Kidney (tissue), 14 donors: ENCODE data around the gene PPP1R13L. TPM values are rescaled to one million over a fixed set of nuclear protein-coding genes. Genes with fewer than 3 reads are reported as not detected.

Experiments
- DNase-seq, 5 donors: peaks; one replicate each; pipeline ENCODE4 v3.0.0-alpha.2; 2013 to 2020
- FAIRE-seq: peaks from 2 replicates; lab custom pipeline; 2012; peaks lifted over from hg19 to GRCh38; lab: Jason Lieb, UNC
- H3K27ac ChIP-seq, 2 donors: one replicate each; pipeline ENCODE4 v1.7.0; 2013; ENCODE audit warnings: low read depth in 2 of 2, low read length in 2 of 2, inconsistent platforms in 1 of 2
- H3K27me3 ChIP-seq: one replicate; pipeline ENCODE4 v1.7.1; 2013; ENCODE audit warnings: low read length, inconsistent platforms; ENCODE audit not compliant: control insufficient read depth, insufficient read depth
- H3K36me3 ChIP-seq, 3 donors: one replicate each; pipeline versions ENCODE4 v1.7.0 to v1.7.1; 2013; ENCODE audit warnings: low read length in 3 of 3, control low read depth in 1 of 3, inconsistent platforms in 1 of 3; ENCODE audit not compliant: insufficient read depth in 3 of 3, control insufficient read depth in 2 of 3
- H3K4me1 ChIP-seq, 3 donors: one replicate each; pipeline versions ENCODE4 v1.7.0 to v1.7.1; 2013; ENCODE audit warnings: low read length in 3 of 3, inconsistent platforms in 1 of 3, low read depth in 1 of 3; ENCODE audit not compliant: control insufficient read depth in 2 of 3, insufficient read depth in 2 of 3
- H3K4me3 ChIP-seq, 3 donors: one replicate each; pipeline versions ENCODE4 v1.7.0 to v1.8.1; 2013; ENCODE audit warnings: low read length in 3 of 3, control low read depth in 1 of 3, inconsistent platforms in 1 of 3
- H3K9ac ChIP-seq, 3 donors: one replicate each; pipeline versions ENCODE4 v1.7.0 to v1.7.1; 2013; ENCODE audit warnings: low read length in 3 of 3, control low read depth in 1 of 3, inconsistent platforms in 1 of 3
- H3K9me3 ChIP-seq, 3 donors: one replicate each; pipeline versions ENCODE4 v1.7.0 to v1.7.1; 2013; ENCODE audit warnings: low read length in 3 of 3, control low read depth in 1 of 3, inconsistent platforms in 1 of 3; ENCODE audit not compliant: control insufficient read depth in 2 of 3, insufficient read depth in 1 of 3
- intact Hi-C: fragments of 100-400 bp; cut with DNase I; formaldehyde crosslinking; loops from one replicate; pipeline ENCODE4 v1.11.1; 2022
- polyA plus RNA-seq: library from polyadenylated mRNA; stranded (reverse); fragments of 350-450 nt; fragmentation: Illumina TruSeq; extraction: RNeasy Lipid Tissue Mini Kit (QIAGEN cat#74804); gene quantifications from one replicate; pipeline ENCODE4 v1.2.3, GENCODE V29; 2014; ENCODE audit warnings: low read depth, low replicate concordance; ENCODE audit not compliant: insufficient read depth
- total RNA-seq: library from RNA; stranded (reverse); fragmentation: NEBNext Ultra II Directional; extraction: Animal tissue kit (Norgen Biotek cat#: 25700); gene quantifications from one replicate; pipeline ENCODE4 v1.2.1, GENCODE V29; 2021
- TF ChIP-seq, protein P1 (sequence below): IDR thresholded peaks from 3 replicates; pipeline ENCODE4 v1.5.1; 2012; ENCODE audit warnings: mild to moderate bottlenecking, moderate library complexity, borderline replicate concordance; ENCODE audit not compliant: insufficient read depth; ENCODE audit errors: extremely low read depth
- donor health status: control.
- donor health status: control.
- donor health status: control.
- donor health status: control.
- donor health status: control.
- donor health status: DM: yes; HTN: yes; CAD: no.
- donor health status: Normal renal cell carcinoma (clear cell type).

Gene PPP1R13L
- total and polyA plus RNA-seq, 2 donors from 2014 or later = 21.4 to 32.4 TPM

DNA sequence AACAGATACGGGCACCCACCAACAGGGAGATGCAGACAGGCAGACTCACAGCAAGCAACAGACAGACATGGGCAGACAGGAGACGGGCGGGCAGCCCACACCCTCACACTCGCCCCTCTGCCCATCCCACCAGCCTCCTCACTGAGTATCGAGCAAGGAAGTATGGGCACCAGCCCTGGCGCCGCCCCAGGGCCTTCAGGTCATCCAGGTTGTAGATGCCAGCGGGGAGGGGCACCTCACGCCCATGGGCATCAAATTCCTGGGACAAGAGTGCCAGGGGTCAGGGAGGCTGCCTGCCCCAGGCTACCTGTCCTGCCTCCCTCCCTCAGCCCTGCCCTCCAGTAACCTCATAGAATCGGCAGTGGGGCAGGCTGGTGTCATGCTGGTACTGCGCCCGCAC lies 40.2 kb downstream of the PPP1R13L start:
- Histone ChIP-seq H3K4me3 (no peak overlapping the region), H3K36me3 (peaks cover 0 to 7% (median 0%) of the 10 kb centered on the region in 3 donors), H3K4me1 (no peaks in the 10 kb centered on the region), H3K9ac (no peak overlapping the region), H3K27ac (no peak overlapping the region), H3K9me3 (no peaks in the 10 kb centered on the region), H3K27me3 (no peaks in the 10 kb centered on the region)
- intact Hi-C loops = no loop called here
- FAIRE-seq (no peak), DNase-seq (no peak)
- TF ChIP-seq, protein P1, sequence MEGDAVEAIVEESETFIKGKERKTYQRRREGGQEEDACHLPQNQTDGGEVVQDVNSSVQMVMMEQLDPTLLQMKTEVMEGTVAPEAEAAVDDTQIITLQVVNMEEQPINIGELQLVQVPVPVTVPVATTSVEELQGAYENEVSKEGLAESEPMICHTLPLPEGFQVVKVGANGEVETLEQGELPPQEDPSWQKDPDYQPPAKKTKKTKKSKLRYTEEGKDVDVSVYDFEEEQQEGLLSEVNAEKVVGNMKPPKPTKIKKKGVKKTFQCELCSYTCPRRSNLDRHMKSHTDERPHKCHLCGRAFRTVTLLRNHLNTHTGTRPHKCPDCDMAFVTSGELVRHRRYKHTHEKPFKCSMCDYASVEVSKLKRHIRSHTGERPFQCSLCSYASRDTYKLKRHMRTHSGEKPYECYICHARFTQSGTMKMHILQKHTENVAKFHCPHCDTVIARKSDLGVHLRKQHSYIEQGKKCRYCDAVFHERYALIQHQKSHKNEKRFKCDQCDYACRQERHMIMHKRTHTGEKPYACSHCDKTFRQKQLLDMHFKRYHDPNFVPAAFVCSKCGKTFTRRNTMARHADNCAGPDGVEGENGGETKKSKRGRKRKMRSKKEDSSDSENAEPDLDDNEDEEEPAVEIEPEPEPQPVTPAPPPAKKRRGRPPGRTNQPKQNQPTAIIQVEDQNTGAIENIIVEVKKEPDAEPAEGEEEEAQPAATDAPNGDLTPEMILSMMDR = no peak

DNA sequence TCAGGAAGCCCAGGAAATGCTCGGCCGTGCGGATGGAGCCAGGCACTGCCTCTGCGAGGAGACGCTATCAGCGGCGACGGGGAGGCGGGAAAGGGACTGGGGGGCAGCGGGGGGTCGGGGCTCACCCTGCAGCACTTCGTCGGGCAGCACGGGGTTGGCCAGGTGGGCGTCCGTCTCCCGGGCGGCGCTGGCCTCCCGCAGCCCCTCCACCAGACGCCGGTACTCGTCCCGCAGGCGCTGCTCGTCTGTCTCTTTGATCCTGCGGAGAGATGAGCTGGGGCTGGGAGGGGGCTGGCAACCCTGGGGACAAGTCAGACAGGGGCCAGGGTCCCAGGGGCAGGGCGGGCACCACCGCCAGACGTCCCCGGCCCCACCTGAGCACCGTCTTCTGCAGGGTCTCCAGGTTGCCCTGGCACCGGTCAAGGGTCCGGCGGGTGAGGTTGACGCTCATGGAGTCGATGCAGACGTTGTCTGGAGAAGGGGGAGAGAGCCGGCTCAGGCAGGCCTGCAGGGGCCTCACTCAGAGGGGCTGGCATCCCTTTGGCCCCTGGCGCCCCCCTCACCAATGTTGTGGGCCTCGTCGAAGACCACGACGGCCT lies 40.9 kb downstream of the PPP1R13L start:
- Histone ChIP-seq H3K9me3 (no peaks in the 10 kb centered on the region), H3K27me3 (no peaks in the 10 kb centered on the region), H3K4me3 (no peak overlapping the region), H3K27ac (no peak overlapping the region), H3K4me1 (no peaks in the 10 kb centered on the region), H3K9ac (no peak overlapping the region), H3K36me3 (peaks cover 0 to 7% (median 0%) of the 10 kb centered on the region in 3 donors)
- DNase-seq = no peak
- TF ChIP-seq, protein P1 = no peak
- no peak for FAIRE-seq
- intact Hi-C loops = no loop called here

DNA sequence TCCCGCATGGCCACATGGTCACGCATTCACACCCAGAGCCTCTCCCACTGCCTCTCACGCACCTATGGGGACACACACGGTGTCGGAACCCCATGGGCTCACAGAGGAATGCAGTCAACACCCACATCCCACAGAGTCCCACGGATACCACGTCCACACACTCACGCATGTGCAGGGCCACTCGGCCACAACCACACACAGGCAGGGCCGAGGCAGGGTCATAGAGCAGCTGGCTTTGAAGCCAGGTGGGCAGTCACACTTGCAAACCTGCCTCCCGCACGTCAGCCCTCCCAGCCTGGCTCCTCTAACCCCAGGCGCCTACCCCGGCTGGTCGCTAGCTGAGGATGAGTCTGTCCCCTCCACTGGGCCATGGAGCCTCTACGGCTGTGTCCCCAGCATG lies 42.6 kb downstream of the PPP1R13L start:
- no peaks in the 10 kb centered on the region for H3K9me3 ChIP-seq
- H3K27me3 ChIP-seq = no peaks in the 10 kb centered on the region
- intact Hi-C loops = no loop called here
- TF ChIP-seq, protein P1 = no peak
- peaks cover 0 to 7% (median 0%) of the 10 kb centered on the region in 3 donors for H3K36me3 ChIP-seq
- no peak overlapping the region for H3K9ac ChIP-seq
- DNase-seq (peak in 1 of 5 donors; percentile 68), FAIRE-seq (no peak)
- H3K27ac ChIP-seq = no peak overlapping the region
- H3K4me3 ChIP-seq = no peak overlapping the region
- no peaks in the 10 kb centered on the region for H3K4me1 ChIP-seq
